HepG2 (cell line): ENCODE data around the gene SLC19A3. TPM values are rescaled to one million over a fixed set of nuclear protein-coding genes. Genes with fewer than 3 reads are reported as not detected.

ENCODE experiments used
- ATRX ChIP-seq: sonication (generic); formaldehyde crosslinking; IDR thresholded peaks from 2 replicates; pipeline ENCODE4 v1.4.0; 2020; ENCODE audit warnings: missing genetic modification reagents, borderline replicate concordance
- HBP1 ChIP-seq: IDR thresholded peaks from 2 replicates; pipeline ENCODE4 v1.6.1; 2016; ENCODE audit warnings: low read depth, control low read depth
- JUND ChIP-seq: sonication (generic); formaldehyde crosslinking; IDR thresholded peaks from 2 replicates; pipeline ENCODE4 v1.8.0; 2022; ENCODE audit warnings: mild to moderate bottlenecking, missing genetic modification reagents
- KAT2B ChIP-seq: fragments of 150-350 bp; IDR thresholded peaks from 2 replicates; pipeline ENCODE4 v1.6.1; 2014; ENCODE audit warnings: low read depth, low read length, borderline replicate concordance
- KLF9 ChIP-seq: IDR thresholded peaks from 2 replicates; pipeline ENCODE4 v1.6.1; 2016; ENCODE audit warnings: low read depth
- LRRFIP1 ChIP-seq: sonication (generic); formaldehyde crosslinking; conservative IDR thresholded peaks from 2 replicates; pipeline ENCODE4 v1.4.0; 2020; ENCODE audit warnings: missing genetic modification reagents
- NFRKB ChIP-seq: fragments of 450-650 bp; IDR thresholded peaks from 2 replicates; pipeline ENCODE4 v1.6.1; 2017
- SIN3B ChIP-seq: fragments of 150-350 bp; IDR thresholded peaks from 2 replicates; pipeline ENCODE4 v1.6.1; 2014; ENCODE audit warnings: low read length
- SMARCE1 ChIP-seq: fragments of 450-650 bp; IDR thresholded peaks from 2 replicates; pipeline ENCODE4 v1.6.1; 2017; ENCODE audit warnings: borderline replicate concordance
- SP1 ChIP-seq, 2 experiments: fragments of 450-650 bp in 1 of 2; sonication (generic) in 1 of 2; formaldehyde crosslinking in 1 of 2; IDR thresholded peaks; 2 replicates each; pipeline versions ENCODE4 v1.4.0 to v1.6.1; 2016 to 2020; ENCODE audit warnings: missing genetic modification reagents in 1 of 2
- SPEN ChIP-seq: sonication (generic); formaldehyde crosslinking; IDR thresholded peaks from 2 replicates; pipeline ENCODE4 v1.5.1; 2020; ENCODE audit warnings: low read depth, mild to moderate bottlenecking, missing genetic modification reagents
- TAF1 ChIP-seq: sonication (generic); formaldehyde crosslinking; IDR thresholded peaks from 2 replicates; pipeline ENCODE4 v1.4.0; 2020; ENCODE audit warnings: missing genetic modification reagents
- ZBTB26 ChIP-seq: IDR thresholded peaks from 2 replicates; pipeline ENCODE4 v1.6.1; 2016; ENCODE audit warnings: missing compliant biosample characterization, missing genetic modification reagents, borderline replicate concordance
- ZFP90 ChIP-seq: sonication (generic); formaldehyde crosslinking; IDR thresholded peaks from 2 replicates; pipeline ENCODE4 v1.8.0; 2022; ENCODE audit warnings: missing genetic modification reagents, mild to moderate bottlenecking, inconsistent platforms, borderline replicate concordance
- ZNF274 ChIP-seq: sonication (generic); formaldehyde crosslinking; IDR thresholded peaks from 2 replicates; pipeline ENCODE4 v1.5.1; 2020; ENCODE audit warnings: mild to moderate bottlenecking, missing genetic modification reagents
- ZNF33A ChIP-seq: sonication (generic); formaldehyde crosslinking; IDR thresholded peaks from 2 replicates; pipeline ENCODE4 v1.5.1; 2020; ENCODE audit warnings: missing genetic modification reagents, mild to moderate bottlenecking, moderate library complexity, borderline replicate concordance
- ZNF446 ChIP-seq: sonication (generic); formaldehyde crosslinking; IDR thresholded peaks from 2 replicates; pipeline ENCODE4 v1.5.0; 2020; ENCODE audit warnings: mild to moderate bottlenecking, missing genetic modification reagents
- ZNF652 ChIP-seq: IDR thresholded peaks from 2 replicates; pipeline ENCODE4 v1.6.1; 2016; ENCODE audit warnings: low read depth, borderline replicate concordance
- ZNF713 ChIP-seq: sonication (generic); formaldehyde crosslinking; IDR thresholded peaks from 2 replicates; pipeline ENCODE4 v1.4.0; 2020; ENCODE audit warnings: mild to moderate bottlenecking, missing genetic modification reagents
- ZNF75D ChIP-seq: sonication (generic); formaldehyde crosslinking; IDR thresholded peaks from 2 replicates; pipeline ENCODE4 v1.8.1; 2023; ENCODE audit warnings: missing genetic modification reagents, mild to moderate bottlenecking, borderline replicate concordance
- ZNF777 ChIP-seq: sonication (generic); formaldehyde crosslinking; IDR thresholded peaks from 2 replicates; pipeline ENCODE4 v1.4.0; 2020; ENCODE audit warnings: missing genetic modification reagents
- polyA plus RNA-seq, 8 experiments: library from polyadenylated mRNA; depleted of rRNA in 3 of 8; stranded (reverse) in 7 of 8; unstranded in 1 of 8; fragments of >200 nt; fragmentation: Illumina TruSeq in 4 of 8; extraction: Trizol in 4 of 8; gene quantifications; 2 replicates each; pipeline versions ENCODE4 v1.2.1 to v1.2.3, GENCODE V29; 2011 to 2016; ENCODE audit warnings: low read depth in 4 of 8, missing spikeins in 1 of 8, mixed read lengths in 1 of 8; ENCODE audit not compliant: insufficient read depth in 1 of 8
- total RNA-seq, 5 experiments: library from RNA; depleted of rRNA; stranded (reverse); fragments of >200 nt; fragmentation: Illumina TruSeq; extraction: Trizol; gene quantifications; 2 replicates each; pipeline ENCODE4 v1.2.3, GENCODE V29; 2016; ENCODE audit warnings: low read depth in 1 of 5
- TF ChIP-seq, protein P1 (sequence below): sonication (generic); formaldehyde crosslinking; IDR thresholded peaks from 2 replicates; pipeline ENCODE4; 2020; ENCODE audit warnings: missing genetic modification reagents, mild to moderate bottlenecking, borderline replicate concordance

The SLC19A3 gene
- total and polyA plus RNA-seq, 2 of the 13 experiments (the other 11 are each of a cell fraction or from before 2014, with no cell fraction given): 2.3 to 5.2 TPM

- TF ChIP-seq HBP1 (CRISPR knock-in tag) (no peak), SP1 (IDR thresholded peaks at IDR 0.05) (no peak), SP1 (CRISPR knock-in tag; IDR thresholded peaks at IDR 0.05) (peak; percentile 87), KLF9 (CRISPR knock-in tag) (no peak), ZNF274 (CRISPR knock-in tag) (peak; percentile 59; the same call in 1 of the 2 replicates), ZNF777 (CRISPR knock-in tag) (peak; percentile 51; the same call in 1 of the 2 replicates), ZNF713 (CRISPR knock-in tag) (no peak), ZNF446 (CRISPR knock-in tag) (0 out of 2 replicates have a peak, but pooled peaks have one; percentile 9), ZNF652 (CRISPR knock-in tag) (no peak), SPEN (CRISPR knock-in tag) (peak; percentile 28; the same call in 1 of the 2 replicates), KAT2B (no peak), NFRKB (no peak), ZFP90 (CRISPR knock-in tag) (peak; percentile 78; the same call in 1 of the 2 replicates), LRRFIP1 (CRISPR knock-in tag) (no peak), ZBTB26 (CRISPR knock-in tag) (no peak), ZNF33A (CRISPR knock-in tag) (peak; percentile 80; the same call in 1 of the 2 replicates), ZNF75D (CRISPR knock-in tag) (no peak), SIN3B (no peak), ATRX (CRISPR knock-in tag) (no peak), SMARCE1 (no peak), TAF1 (CRISPR knock-in tag) (no peak), JUND (CRISPR knock-in tag) (no peak)
- TF ChIP-seq, protein P1, sequence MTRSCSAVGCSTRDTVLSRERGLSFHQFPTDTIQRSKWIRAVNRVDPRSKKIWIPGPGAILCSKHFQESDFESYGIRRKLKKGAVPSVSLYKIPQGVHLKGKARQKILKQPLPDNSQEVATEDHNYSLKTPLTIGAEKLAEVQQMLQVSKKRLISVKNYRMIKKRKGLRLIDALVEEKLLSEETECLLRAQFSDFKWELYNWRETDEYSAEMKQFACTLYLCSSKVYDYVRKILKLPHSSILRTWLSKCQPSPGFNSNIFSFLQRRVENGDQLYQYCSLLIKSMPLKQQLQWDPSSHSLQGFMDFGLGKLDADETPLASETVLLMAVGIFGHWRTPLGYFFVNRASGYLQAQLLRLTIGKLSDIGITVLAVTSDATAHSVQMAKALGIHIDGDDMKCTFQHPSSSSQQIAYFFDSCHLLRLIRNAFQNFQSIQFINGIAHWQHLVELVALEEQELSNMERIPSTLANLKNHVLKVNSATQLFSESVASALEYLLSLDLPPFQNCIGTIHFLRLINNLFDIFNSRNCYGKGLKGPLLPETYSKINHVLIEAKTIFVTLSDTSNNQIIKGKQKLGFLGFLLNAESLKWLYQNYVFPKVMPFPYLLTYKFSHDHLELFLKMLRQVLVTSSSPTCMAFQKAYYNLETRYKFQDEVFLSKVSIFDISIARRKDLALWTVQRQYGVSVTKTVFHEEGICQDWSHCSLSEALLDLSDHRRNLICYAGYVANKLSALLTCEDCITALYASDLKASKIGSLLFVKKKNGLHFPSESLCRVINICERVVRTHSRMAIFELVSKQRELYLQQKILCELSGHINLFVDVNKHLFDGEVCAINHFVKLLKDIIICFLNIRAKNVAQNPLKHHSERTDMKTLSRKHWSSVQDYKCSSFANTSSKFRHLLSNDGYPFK (CRISPR knock-in tag): no peak
These were observed at the start of gene SLC19A3 (continued) for GRCh38 chr2:227717687-227718567.
